Glutamatergic neuron (in vitro differentiated cells): ENCODE measurements around the gene MIA. TPM values are rescaled to one million over a fixed set of nuclear protein-coding genes. Genes with fewer than 3 reads are reported as not detected.

ENCODE experiments used
- DNase-seq: peaks from one replicate; pipeline ENCODE4 v3.0.0; 2022
- H3K27ac Mint-ChIP-seq: one replicate; pipeline ENCODE4 v1.8.0; 2020; ENCODE audit warnings: mild to moderate bottlenecking, mixed read lengths, inconsistent platforms; ENCODE audit not compliant: unreplicated experiment
- H3K27me3 Mint-ChIP-seq: one replicate; pipeline ENCODE4 v1.8.0; 2020; ENCODE audit warnings: mild to moderate bottlenecking, moderate library complexity, mixed read lengths, inconsistent platforms; ENCODE audit not compliant: unreplicated experiment
- H3K36me3 Mint-ChIP-seq: one replicate; pipeline ENCODE4 v1.8.0; 2020; ENCODE audit warnings: mild to moderate bottlenecking, mixed read lengths, inconsistent platforms; ENCODE audit not compliant: unreplicated experiment
- H3K4me1 Mint-ChIP-seq: one replicate; pipeline ENCODE4 v1.8.0; 2020; ENCODE audit warnings: mild to moderate bottlenecking, low read depth, mixed read lengths, inconsistent platforms; ENCODE audit not compliant: unreplicated experiment
- H3K4me3 Mint-ChIP-seq: one replicate; pipeline ENCODE4 v1.8.0; 2020; ENCODE audit warnings: mild to moderate bottlenecking, mixed read lengths, inconsistent platforms; ENCODE audit not compliant: unreplicated experiment
- H3K9me3 Mint-ChIP-seq: one replicate; pipeline ENCODE4 v1.8.0; 2020; ENCODE audit warnings: mild to moderate bottlenecking, moderate library complexity, mixed read lengths, inconsistent platforms; ENCODE audit not compliant: unreplicated experiment
- total RNA-seq: library from RNA; stranded (reverse); fragmentation: NEBNext Ultra II Directional; extraction: Animal tissue kit (Norgen Biotek cat#: 25700); gene quantifications from one replicate; pipeline ENCODE4 v1.2.1, GENCODE V29; 2021; ENCODE audit not compliant: unreplicated experiment
- TF ChIP-seq, protein P1 (sequence below): fragments of 200-600 bp; sonication (generic); IDR thresholded peaks from one replicate; pipeline ENCODE4 v1.5.0; 2021; ENCODE audit not compliant: partially characterized antibody, unreplicated experiment

The MIA gene
- total RNA-seq, 1 donor from 2014 or later: not detected

GRCh38 chr19:40741527-40742390, 33.6 kb upstream of the MIA start:
- peaks cover 15% of the 10 kb centered on the region for H3K9me3 Mint-ChIP-seq
- DNase-seq: peak; percentile 38
- peak overlapping the region; percentile 70 for H3K4me3 Mint-ChIP-seq
- peaks cover 27% of the 10 kb centered on the region for H3K4me1 Mint-ChIP-seq
- H3K36me3 Mint-ChIP-seq: no peaks in the 10 kb centered on the region
- TF ChIP-seq, protein P1, sequence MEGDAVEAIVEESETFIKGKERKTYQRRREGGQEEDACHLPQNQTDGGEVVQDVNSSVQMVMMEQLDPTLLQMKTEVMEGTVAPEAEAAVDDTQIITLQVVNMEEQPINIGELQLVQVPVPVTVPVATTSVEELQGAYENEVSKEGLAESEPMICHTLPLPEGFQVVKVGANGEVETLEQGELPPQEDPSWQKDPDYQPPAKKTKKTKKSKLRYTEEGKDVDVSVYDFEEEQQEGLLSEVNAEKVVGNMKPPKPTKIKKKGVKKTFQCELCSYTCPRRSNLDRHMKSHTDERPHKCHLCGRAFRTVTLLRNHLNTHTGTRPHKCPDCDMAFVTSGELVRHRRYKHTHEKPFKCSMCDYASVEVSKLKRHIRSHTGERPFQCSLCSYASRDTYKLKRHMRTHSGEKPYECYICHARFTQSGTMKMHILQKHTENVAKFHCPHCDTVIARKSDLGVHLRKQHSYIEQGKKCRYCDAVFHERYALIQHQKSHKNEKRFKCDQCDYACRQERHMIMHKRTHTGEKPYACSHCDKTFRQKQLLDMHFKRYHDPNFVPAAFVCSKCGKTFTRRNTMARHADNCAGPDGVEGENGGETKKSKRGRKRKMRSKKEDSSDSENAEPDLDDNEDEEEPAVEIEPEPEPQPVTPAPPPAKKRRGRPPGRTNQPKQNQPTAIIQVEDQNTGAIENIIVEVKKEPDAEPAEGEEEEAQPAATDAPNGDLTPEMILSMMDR: no peak
- H3K27ac Mint-ChIP-seq: peak overlapping the region; percentile 77
- peaks cover 19% of the 10 kb centered on the region for H3K27me3 Mint-ChIP-seq

DNA sequence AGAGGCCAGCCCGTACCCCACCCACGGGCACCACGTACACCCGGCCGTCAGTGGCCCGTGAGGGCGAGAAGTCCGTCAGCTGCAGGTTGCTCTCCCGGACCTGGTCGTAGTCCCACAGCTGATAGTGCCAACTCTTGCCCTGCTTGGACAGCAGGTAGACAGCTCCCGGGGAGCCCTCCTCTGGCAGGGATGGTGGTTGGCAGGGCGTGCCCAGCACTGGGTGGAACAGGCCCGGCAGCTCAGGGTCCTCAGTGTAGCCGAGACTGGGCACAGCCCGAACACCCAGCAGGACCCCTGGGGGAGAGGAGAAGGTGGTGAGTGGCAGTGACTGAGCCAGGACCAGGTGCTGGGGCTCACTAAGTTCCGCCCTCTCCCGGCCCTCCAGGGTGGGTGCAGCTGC, 32.8 kb upstream of the MIA start:
- Mint-ChIP-seq H3K4me3 (peak overlapping the region; percentile 70), H3K4me1 (peaks cover 27% of the 10 kb centered on the region), H3K9me3 (peaks cover 15% of the 10 kb centered on the region), H3K36me3 (no peaks in the 10 kb centered on the region), H3K27ac (no peak overlapping the region), H3K27me3 (peaks cover 19% of the 10 kb centered on the region)
- TF ChIP-seq, protein P1: no peak
- DNase-seq: no peak

DNA sequence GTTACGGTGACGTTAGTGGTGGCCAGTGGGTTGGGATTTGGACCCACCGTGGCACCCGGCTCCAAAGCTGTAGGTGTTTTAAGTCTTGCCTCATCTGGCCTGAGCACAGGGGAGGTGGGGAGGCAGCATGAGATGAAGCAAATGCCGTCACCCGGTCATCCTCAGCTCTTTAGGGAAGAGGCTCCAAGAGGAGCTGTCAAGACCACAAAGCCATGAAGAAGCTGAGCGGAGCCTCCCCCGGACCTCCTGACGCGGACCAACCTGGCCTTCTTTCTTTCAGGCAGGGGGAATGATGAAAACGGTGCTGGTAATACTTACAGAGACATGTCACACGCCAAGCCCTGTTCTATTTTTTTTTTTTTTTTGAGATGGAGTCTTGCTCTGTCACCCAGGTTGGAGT, 32.4 kb upstream of the MIA start:
- Mint-ChIP-seq H3K36me3 (no peaks in the 10 kb centered on the region), H3K27me3 (peaks cover 17% of the 10 kb centered on the region), H3K9me3 (peaks cover 15% of the 10 kb centered on the region), H3K27ac (no peak overlapping the region), H3K4me1 (peaks cover 27% of the 10 kb centered on the region), H3K4me3 (no peak overlapping the region)
- DNase-seq: no peak
- TF ChIP-seq, protein P1: no peak

DNA sequence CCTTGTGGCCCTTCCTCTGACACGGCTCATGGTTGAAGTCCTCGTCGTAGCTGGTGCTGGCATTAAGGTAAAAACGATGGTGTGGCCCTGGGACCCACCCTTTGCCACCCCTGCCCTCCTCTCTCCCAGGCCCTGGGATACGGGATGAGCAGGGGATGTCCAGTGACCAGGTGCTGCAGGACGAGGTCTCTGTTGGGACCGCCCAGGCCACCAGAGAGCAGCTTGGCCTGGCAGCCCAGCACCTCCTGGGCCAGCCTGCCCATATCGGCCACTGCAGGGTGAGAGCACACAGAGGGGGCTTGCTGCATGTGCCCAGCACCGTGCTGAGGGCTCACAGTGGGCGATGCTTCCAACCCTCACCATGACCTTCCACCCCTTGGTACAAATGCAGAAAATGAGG, 31.4 kb upstream of the MIA start:
- H3K9me3 Mint-ChIP-seq: peaks cover 11% of the 10 kb centered on the region
- peaks cover 24% of the 10 kb centered on the region for H3K4me1 Mint-ChIP-seq
- peaks cover 16% of the 10 kb centered on the region for H3K27me3 Mint-ChIP-seq
- H3K36me3 Mint-ChIP-seq: no peaks in the 10 kb centered on the region
- TF ChIP-seq, protein P1: no peak
- DNase-seq: no peak
- H3K27ac Mint-ChIP-seq: no peak overlapping the region
- H3K4me3 Mint-ChIP-seq: no peak overlapping the region

GRCh38 chr19:40744554-40745401, 30.5 kb upstream of the MIA start:
- TF ChIP-seq, protein P1: no peak
- H3K27ac Mint-ChIP-seq: peak overlapping the region; percentile 5
- DNase-seq: no peak
- H3K4me3 Mint-ChIP-seq: no peak overlapping the region
- H3K36me3 Mint-ChIP-seq: no peaks in the 10 kb centered on the region
- H3K9me3 Mint-ChIP-seq: peaks cover 6% of the 10 kb centered on the region
- H3K4me1 Mint-ChIP-seq: peaks cover 19% of the 10 kb centered on the region
- peaks cover 16% of the 10 kb centered on the region for H3K27me3 Mint-ChIP-seq
